Mucosa of descending colon (tissue), 3 donors: ENCODE results near the gene LEMD2. TPM values are rescaled to one million over a fixed set of nuclear protein-coding genes. Genes with fewer than 3 reads are reported as not detected.

Source experiments
- ATAC-seq: fragments of 200-7000 bp; cut with Tn5 transposase; one replicate; pipeline ENCODE4 v1.9.1; 2020; ENCODE audit warnings: mild to moderate bottlenecking, moderate library complexity
- DNase-seq, 3 donors: peaks; one replicate each; pipeline ENCODE4 v3.0.0-alpha.2; 2020
- H3K36me3 ChIP-seq: fragments of 200-600 bp; one replicate; pipeline ENCODE4 v1.8.0; 2021; ENCODE audit warnings: low read depth, mild to moderate bottlenecking
- H3K4me1 ChIP-seq: fragments of 200-600 bp; one replicate; pipeline ENCODE4 v1.8.0; 2021; ENCODE audit warnings: low read depth, mild to moderate bottlenecking
- H3K4me3 ChIP-seq: fragments of 200-600 bp; one replicate; pipeline ENCODE4 v1.8.0; 2021; ENCODE audit warnings: mild to moderate bottlenecking
- H3K9me3 ChIP-seq: fragments of 200-600 bp; one replicate; pipeline ENCODE4 v1.8.0; 2021; ENCODE audit warnings: mild to moderate bottlenecking
- CTCF ChIP-seq: fragments of 200-600 bp; IDR thresholded peaks from one replicate; pipeline ENCODE4 v1.8.0; 2022; ENCODE audit warnings: antibody characterized with exemption, mild to moderate bottlenecking
- intact Hi-C, 2 donors: fragments of 100-400 bp; cut with DNase I in 1 of 2; cut with micrococcal nuclease in 1 of 2; formaldehyde crosslinking; loops; one replicate each; pipeline versions ENCODE4 v1.11.0 to v1.11.1; 2022; cut with DNase I, micrococcal nuclease
- total RNA-seq, 3 donors: library from RNA; stranded (reverse); fragmentation: NEBNext Ultra II Directional in 2 of 3; extraction: Animal tissue kit (Norgen Biotek cat#: 25700) in 2 of 3; gene quantifications; one replicate each; pipeline versions ENCODE4 v1.2.1 to v1.2.4, GENCODE V29; 2021 to 2023
- donor health status: DM: no; HTN: no; CAD: no; lungs with moderate emphysema.
- donor health status: DM: no; HTN: no; CAD: no.
- donor health status: DM: no; HTN: yes; CAD: no.

LEMD2 gene
- total RNA-seq, 3 donors from 2014 or later = 57.2 to 73.6 (median 59.6) TPM

GRCh38 chr6:33750244-33750991 lies 38.5 kb downstream of the LEMD2 start:
- Histone ChIP-seq H3K4me3 (no peak overlapping the region), H3K9me3 (no peaks in the 10 kb centered on the region), H3K4me1 (peaks cover 19% of the 10 kb centered on the region), H3K36me3 (no peaks in the 10 kb centered on the region)
- intact Hi-C loops = no loop called here
- no peak for TF ChIP-seq CTCF
- ATAC-seq = no peak
- DNase-seq = no peak

- H3K9me3 ChIP-seq = no peaks in the 10 kb centered on the region
- TF ChIP-seq CTCF = no peak
- intact Hi-C loops = no loop called here
- no peaks in the 10 kb centered on the region for H3K36me3 ChIP-seq
- ATAC-seq (no peak), DNase-seq (no peak)
- H3K4me3 ChIP-seq = no peak overlapping the region
- H3K4me1 ChIP-seq = peaks cover 27% of the 10 kb centered on the region
Observed at GRCh38 chr6:33749401-33749800, 39.5 kb downstream of the LEMD2 start.

GRCh38 chr6:33748841-33749240 lies 40.1 kb downstream of the LEMD2 start:
- Histone ChIP-seq H3K36me3 (no peaks in the 10 kb centered on the region), H3K4me1 (peaks cover 30% of the 10 kb centered on the region), H3K4me3 (no peak overlapping the region), H3K9me3 (no peaks in the 10 kb centered on the region)
- DNase-seq = no peak
- no peak for TF ChIP-seq CTCF
- no peak for ATAC-seq
- intact Hi-C loops = no loop called here

GRCh38 chr6:33747823-33748222 lies 41.1 kb downstream of the LEMD2 start:
- intact Hi-C loops = no loop called here
- ATAC-seq (no peak), DNase-seq (no peak)
- no peaks in the 10 kb centered on the region for H3K9me3 ChIP-seq
- no peaks in the 10 kb centered on the region for H3K36me3 ChIP-seq
- H3K4me3 ChIP-seq = no peak overlapping the region
- peaks cover 30% of the 10 kb centered on the region for H3K4me1 ChIP-seq
- TF ChIP-seq CTCF = no peak

- intact Hi-C loops = no loop called here
- ATAC-seq = no peak
- H3K9me3 ChIP-seq = no peaks in the 10 kb centered on the region
- H3K4me1 ChIP-seq = peaks cover 18% of the 10 kb centered on the region
- H3K36me3 ChIP-seq = no peaks in the 10 kb centered on the region
- TF ChIP-seq CTCF = no peak
- DNase-seq = no peak
- no peak within 1 kb of the TSS for H3K4me3 ChIP-seq
Observed at GRCh38 chr6:33746651-33747100, 42.3 kb downstream of the LEMD2 start, which contains the start of gene IP6K3. IP6K3 (minus strand) TSS chr6:33746905; CDS start chr6:33735476, 11,429 bp downstream.
